Keratinocyte (primary cell): ENCODE measurements around the gene COL25A1. TPM values are rescaled to one million over a fixed set of nuclear protein-coding genes. Genes with fewer than 3 reads are reported as not detected.

Source experiments
- DNase-seq: peaks from one replicate; pipeline ENCODE4 v3.0.0-alpha.2; 2011; ENCODE audit warnings: low read depth, missing footprints, low spot score
- FAIRE-seq: peaks from 2 replicates; lab custom pipeline; 2011; peaks lifted over from hg19 to GRCh38; lab: Jason Lieb, UNC
- H2AFZ ChIP-seq: 2 replicates; pipeline ENCODE4 v1.6.0; 2012; ENCODE audit warnings: low read length, control low read depth, inconsistent platforms; ENCODE audit not compliant: control insufficient read depth
- H3K27ac ChIP-seq: 2 replicates; pipeline ENCODE4 v1.5.1; 2011; ENCODE audit warnings: low read length; ENCODE audit not compliant: control insufficient read depth, insufficient read depth
- H3K27me3 ChIP-seq: 3 replicates; pipeline ENCODE4 v1.6.0; 2011; ENCODE audit warnings: low read length; ENCODE audit not compliant: control insufficient read depth, insufficient read depth; ENCODE audit errors: extremely low read depth
- H3K36me3 ChIP-seq, 2 experiments: 2 replicates in 1 of 2; 3 replicates in 1 of 2; pipeline ENCODE4 v1.5.1; 2011; ENCODE audit warnings: low read length in 2 of 2, mild to moderate bottlenecking in 1 of 2; ENCODE audit not compliant: control insufficient read depth in 2 of 2, insufficient read depth in 2 of 2; ENCODE audit errors: extremely low read depth in 1 of 2
- H3K4me1 ChIP-seq: 3 replicates; pipeline ENCODE4 v1.5.1; 2011; ENCODE audit warnings: low read length; ENCODE audit not compliant: control insufficient read depth, insufficient read depth; ENCODE audit errors: extremely low read depth
- H3K4me2 ChIP-seq: 3 replicates; pipeline ENCODE4 v1.6.0; 2011; ENCODE audit warnings: low read depth, low read length; ENCODE audit not compliant: control insufficient read depth, insufficient read depth; ENCODE audit errors: extremely low read depth
- H3K4me3 ChIP-seq, 3 experiments: fragments of 200-600 bp in 1 of 3; sonication (generic) in 1 of 3; 2 replicates in 2 of 3; 3 replicates in 1 of 3; pipeline ENCODE4 v1.5.1; 2011 to 2016; ENCODE audit warnings: low read length in 3 of 3, mild to moderate bottlenecking in 3 of 3, control low read depth in 2 of 3, inconsistent platforms in 1 of 3, low read depth in 1 of 3, mixed read lengths in 1 of 3, mixed run types in 1 of 3, moderate library complexity in 1 of 3; ENCODE audit not compliant: control insufficient read depth in 2 of 3, insufficient read depth in 2 of 3; ENCODE audit errors: extremely low read depth in 1 of 3
- H3K79me2 ChIP-seq: 2 replicates; pipeline ENCODE4 v1.6.0; 2012; ENCODE audit warnings: low read length; ENCODE audit not compliant: control insufficient read depth, insufficient read depth
- H3K9ac ChIP-seq: 3 replicates; pipeline ENCODE4 v1.6.0; 2011; ENCODE audit warnings: low read length; ENCODE audit not compliant: control insufficient read depth, insufficient read depth; ENCODE audit errors: extremely low read depth
- H3K9me1 ChIP-seq: 3 replicates; pipeline ENCODE4 v1.6.0; 2011; ENCODE audit warnings: low read length; ENCODE audit not compliant: control insufficient read depth, insufficient read depth; ENCODE audit errors: extremely low read depth
- H3K9me3 ChIP-seq: 2 replicates; pipeline ENCODE4 v1.5.1; 2012; ENCODE audit warnings: low read depth, low read length; ENCODE audit not compliant: control insufficient read depth
- H4K20me1 ChIP-seq: 3 replicates; pipeline ENCODE4 v1.6.0; 2011; ENCODE audit warnings: low read length; ENCODE audit not compliant: control insufficient read depth, insufficient read depth; ENCODE audit errors: extremely low read depth
- CTCF ChIP-seq, 3 experiments: IDR thresholded peaks in 1 of 3; conservative IDR thresholded peaks in 1 of 3; optimal IDR thresholded peaks in 1 of 3; 2 replicates in 2 of 3; 3 replicates in 1 of 3; pipeline versions ENCODE3 to v1.5.1; 2011; ENCODE audit warnings: low read length in 3 of 3, mild to moderate bottlenecking in 3 of 3, moderate library complexity in 2 of 3, control low read depth in 1 of 3, inconsistent platforms in 1 of 3; ENCODE audit not compliant: insufficient read depth in 2 of 3; ENCODE audit errors: extremely low read depth in 1 of 3
- EZH2 ChIP-seq: IDR thresholded peaks from one replicate; pipeline ENCODE4 v1.6.1; 2012; ENCODE audit warnings: inconsistent platforms, mild to moderate bottlenecking, low read length, moderate library complexity
- dilution Hi-C: fragments of 300-500 bp; cut with MboI; formaldehyde crosslinking; loops from one replicate; pipeline ENCODE4 v1.7.0; 2020; ENCODE audit warnings: low sequenced_read_pairs; ENCODE audit not compliant: extremely low pct_ligation_motif_present
- polyA plus RNA-seq, 5 experiments: library from polyadenylated mRNA; depleted of rRNA in 3 of 5; stranded (reverse) in 3 of 5; stranded (forward) in 1 of 5; unstranded in 1 of 5; fragments of >200 nt; gene quantifications; 1 replicate in 1 of 5; 2 replicates in 3 of 5; 3 replicates in 1 of 5; pipeline versions ENCODE4 v1.2.1 to v1.2.3, GENCODE V29; 2011 to 2012; ENCODE audit warnings: missing spikeins in 2 of 5, low read depth in 1 of 5, low replicate concordance in 1 of 5

The COL25A1 gene
- polyA plus RNA-seq, 1 donor (not counting 4 experiments of a cell fraction or from before 2014, with no cell fraction given): not detected

- Histone ChIP-seq H3K9ac (no peak overlapping the region), H3K9me3 (no peaks in the 10 kb centered on the region), H4K20me1 (no peaks in the 10 kb centered on the region), H3K4me2 (no peak overlapping the region), H2AFZ (no peak overlapping the region), H3K4me1 (no peaks in the 10 kb centered on the region), H3K27me3 (no peaks in the 10 kb centered on the region), H3K27ac (no peak overlapping the region), H3K79me2 (no peaks in the 10 kb centered on the region), H3K36me3 (no peaks in the 10 kb centered on the region), H3K4me3 (no peak overlapping the region), H3K9me1 (no peaks in the 10 kb centered on the region)
- TF ChIP-seq CTCF (optimal IDR thresholded peaks at IDR 0.05 in 1 of 3, IDR thresholded peaks at IDR 0.05 in 1 of 3, conservative IDR thresholded peaks at IDR 0.05 in 1 of 3; ENCODE audit: extremely low read depth in 1 of 3, insufficient read depth in 2 of 3, low read length in 3 of 3) (no peak), EZH2 (no peak)
- dilution Hi-C loops: no loop called here
- DNase-seq (no peak), FAIRE-seq (no peak)
Measured at GRCh38 chr4:108972613-108973283, 329.7 kb downstream of the COL25A1 start.

- H3K9me3 ChIP-seq: no peaks in the 10 kb centered on the region
- no peaks in the 10 kb centered on the region for H3K79me2 ChIP-seq
- dilution Hi-C loops: no loop called here
- no peak for FAIRE-seq
- no peaks in the 10 kb centered on the region for H3K27me3 ChIP-seq
- no peaks in the 10 kb centered on the region for H4K20me1 ChIP-seq
- H3K9ac ChIP-seq: no peak overlapping the region
- H3K4me3 ChIP-seq: no peak overlapping the region
- no peaks in the 10 kb centered on the region for H3K4me1 ChIP-seq
- H3K27ac ChIP-seq: no peak overlapping the region
- TF ChIP-seq CTCF (optimal IDR thresholded peaks at IDR 0.05 in 1 of 3, IDR thresholded peaks at IDR 0.05 in 1 of 3, conservative IDR thresholded peaks at IDR 0.05 in 1 of 3; ENCODE audit: extremely low read depth in 1 of 3, insufficient read depth in 2 of 3, low read length in 3 of 3) (no peak), EZH2 (no peak)
- no peak overlapping the region for H2AFZ ChIP-seq
- DNase-seq: no peak
- no peak overlapping the region for H3K4me2 ChIP-seq
- no peaks in the 10 kb centered on the region for H3K9me1 ChIP-seq
- H3K36me3 ChIP-seq: no peaks in the 10 kb centered on the region
Measured at GRCh38 chr4:108971473-108971872, 331.0 kb downstream of the COL25A1 start.
